ENCODE data around the gene VPS8. TPM values are rescaled to one million over a fixed set of nuclear protein-coding genes. Genes with fewer than 3 reads are reported as not detected.

The VPS8 gene
- total RNA-seq, 1 experiment from 2014 or later, result 33.8 TPM

GRCh38 chr3:184812662-184813042 is 686 bp downstream of the VPS8 start:
- ChIA-PET POLR2A (interaction anchor here (0.9 to 2.3 kb wide), 5 partner anchors 8 to 161 kb away, joined by 3 to 7 read pairs (median 4); no protein-coding TSS in a partner anchor), CTCF (interaction anchor here (0.7 kb wide), 1 partner anchor 334 kb away, joined by 3 read pairs; no protein-coding TSS in a partner anchor)
- Mint-ChIP-seq H3K36me3 (ENCODE audit: insufficient read depth, unreplicated experiment) (peaks cover 5% of the 10 kb centered on the region), H3K9me3 (ENCODE audit: unreplicated experiment) (no peaks in the 10 kb centered on the region), H3K4me1 (ENCODE audit: insufficient read depth, unreplicated experiment) (peaks cover 8% of the 10 kb centered on the region), H3K27ac (ENCODE audit: low read depth, unreplicated experiment) (no peak overlapping the region), H3K4me3 (ENCODE audit: unreplicated experiment) (peak overlapping the region; percentile 81), H3K27me3 (ENCODE audit: insufficient read depth, unreplicated experiment) (no peaks in the 10 kb centered on the region)
- intact Hi-C loops (cut with micrococcal nuclease), result no loop called here
- DNase-seq (ENCODE audit: unreplicated experiment), result no peak
- BruUV-seq (replicated peaks), result no TSS peak
- no peak for TF ChIP-seq CTCF (IDR thresholded peaks at IDR 0.05; ENCODE audit: unreplicated experiment)

- no peak for TF ChIP-seq CTCF (IDR thresholded peaks at IDR 0.05; ENCODE audit: unreplicated experiment)
- ChIA-PET CTCF (interaction anchor here (0.6 to 3.1 kb wide), 4 partner anchors 9 to 929 kb away, joined by 3 to 25 read pairs (median 4); no protein-coding TSS in a partner anchor), POLR2A (interaction anchor here (0.6 to 1.2 kb wide), 6 partner anchors 11 to 251 kb away, joined by 3 to 6 read pairs (median 4); no protein-coding TSS in a partner anchor)
- no peaks in the 10 kb centered on the region for H3K9me3 Mint-ChIP-seq (ENCODE audit: unreplicated experiment)
- H3K4me3 Mint-ChIP-seq (ENCODE audit: unreplicated experiment), result peak overlapping the region; percentile 81
- DNase-seq (ENCODE audit: unreplicated experiment), result no peak
- BruUV-seq (replicated peaks), result no TSS peak
- H3K27ac Mint-ChIP-seq (ENCODE audit: low read depth, unreplicated experiment), result no peak overlapping the region
- intact Hi-C loops (cut with micrococcal nuclease), result no loop called here
- peaks cover 5% of the 10 kb centered on the region for H3K36me3 Mint-ChIP-seq (ENCODE audit: insufficient read depth, unreplicated experiment)
- peaks cover 8% of the 10 kb centered on the region for H3K4me1 Mint-ChIP-seq (ENCODE audit: insufficient read depth, unreplicated experiment)
- no peaks in the 10 kb centered on the region for H3K27me3 Mint-ChIP-seq (ENCODE audit: insufficient read depth, unreplicated experiment)
Measured at GRCh38 chr3:184813357-184813756, 1.4 kb downstream of the VPS8 start.

GRCh38 chr3:184814214-184814613 is 2.2 kb downstream of the VPS8 start:
- ChIA-PET POLR2A (interaction anchor here (0.8 to 1.2 kb wide), 3 partner anchors 10 to 101 kb away, joined by 3 to 6 read pairs (median 3); no protein-coding TSS in a partner anchor), CTCF (interaction anchor here (0.6 to 3.1 kb wide), 5 partner anchors 8 to 864 kb away, joined by 3 to 25 read pairs (median 3); no protein-coding TSS in a partner anchor)
- Mint-ChIP-seq H3K27ac (ENCODE audit: low read depth, unreplicated experiment) (no peak overlapping the region), H3K36me3 (ENCODE audit: insufficient read depth, unreplicated experiment) (peaks cover 5% of the 10 kb centered on the region), H3K9me3 (ENCODE audit: unreplicated experiment) (no peaks in the 10 kb centered on the region), H3K4me3 (ENCODE audit: unreplicated experiment) (no peak overlapping the region), H3K27me3 (ENCODE audit: insufficient read depth, unreplicated experiment) (no peaks in the 10 kb centered on the region), H3K4me1 (ENCODE audit: insufficient read depth, unreplicated experiment) (peaks cover 8% of the 10 kb centered on the region)
- TF ChIP-seq CTCF (IDR thresholded peaks at IDR 0.05; ENCODE audit: unreplicated experiment), result no peak
- no peak for DNase-seq (ENCODE audit: unreplicated experiment)
- no TSS peak for BruUV-seq (replicated peaks)
- intact Hi-C loops (cut with micrococcal nuclease), result no loop called here

- intact Hi-C loops (cut with micrococcal nuclease), result no loop called here
- Mint-ChIP-seq H3K9me3 (ENCODE audit: unreplicated experiment) (no peaks in the 10 kb centered on the region), H3K27me3 (ENCODE audit: insufficient read depth, unreplicated experiment) (no peaks in the 10 kb centered on the region), H3K4me1 (ENCODE audit: insufficient read depth, unreplicated experiment) (peaks cover 8% of the 10 kb centered on the region), H3K27ac (ENCODE audit: low read depth, unreplicated experiment) (no peak overlapping the region), H3K36me3 (ENCODE audit: insufficient read depth, unreplicated experiment) (peaks cover 9% of the 10 kb centered on the region), H3K4me3 (ENCODE audit: unreplicated experiment) (no peak overlapping the region)
- no TSS peak for BruUV-seq (replicated peaks)
- no peak for TF ChIP-seq CTCF (IDR thresholded peaks at IDR 0.05; ENCODE audit: unreplicated experiment)
- ChIA-PET POLR2A (interaction anchor here (0.7 kb wide), 1 partner anchor 558 kb away, joined by 4 read pairs; no protein-coding TSS in a partner anchor), CTCF (interaction anchor here (0.6 to 3.1 kb wide), 6 partner anchors 11 to 393 kb away, joined by 3 to 25 read pairs (median 4); no protein-coding TSS in a partner anchor)
- DNase-seq (ENCODE audit: unreplicated experiment), result peak; percentile 52
Measured at GRCh38 chr3:184815046-184815930, 3.3 kb downstream of the VPS8 start.
